ENCODE results near the gene MYO5B. TPM values are rescaled to one million over a fixed set of nuclear protein-coding genes. Genes with fewer than 3 reads are reported as not detected.

The MYO5B gene
- total RNA-seq, 1 experiment from 2014 or later, result 6.3 TPM

- no peak for DNase-seq (ENCODE audit: low read depth)
Measured at GRCh38 chr18:50014606-50015005, 180.3 kb downstream of the MYO5B start.

GRCh38 chr18:50013363-50014138, 181.4 kb downstream of the MYO5B start:
- peak; percentile 3 for DNase-seq (ENCODE audit: low read depth)

- peak; percentile 34 for DNase-seq (ENCODE audit: low read depth)
Measured at GRCh38 chr18:50011813-50012435, 183.0 kb downstream of the MYO5B start.

GRCh38 chr18:50009773-50010335, 185.1 kb downstream of the MYO5B start:
- DNase-seq (ENCODE audit: low read depth), result peak; percentile 22

- DNase-seq (ENCODE audit: low read depth), result no peak
Measured at GRCh38 chr18:50008306-50008705, 186.6 kb downstream of the MYO5B start.

- no peak for DNase-seq (ENCODE audit: low read depth)
Measured at GRCh38 chr18:50006470-50007046, 188.4 kb downstream of the MYO5B start.

- DNase-seq (ENCODE audit: low read depth), result no peak
Measured at GRCh38 chr18:50004013-50004412, 190.9 kb downstream of the MYO5B start.

GRCh38 chr18:50002781-50003180, 192.2 kb downstream of the MYO5B start:
- DNase-seq (ENCODE audit: low read depth), result no peak

GRCh38 chr18:50000227-50000626, 194.7 kb downstream of the MYO5B start:
- DNase-seq (ENCODE audit: low read depth), result no peak

GRCh38 chr18:49999128-49999527, 195.8 kb downstream of the MYO5B start:
- DNase-seq (ENCODE audit: low read depth), result no peak

GRCh38 chr18:49997558-49997957, 197.4 kb downstream of the MYO5B start:
- no peak for DNase-seq (ENCODE audit: low read depth)

- no peak for DNase-seq (ENCODE audit: low read depth)
Measured at GRCh38 chr18:49994410-49994809, 200.5 kb downstream of the MYO5B start.

- no peak for DNase-seq (ENCODE audit: low read depth)
Measured at GRCh38 chr18:49993299-49993698, 201.6 kb downstream of the MYO5B start.

- DNase-seq (ENCODE audit: low read depth), result no peak
Measured at GRCh38 chr18:49988733-49989132, 206.2 kb downstream of the MYO5B start.

GRCh38 chr18:49988101-49988500, 206.8 kb downstream of the MYO5B start:
- no peak for DNase-seq (ENCODE audit: low read depth)

GRCh38 chr18:49985236-49985635, 209.7 kb downstream of the MYO5B start:
- DNase-seq (ENCODE audit: low read depth), result no peak

- DNase-seq (ENCODE audit: low read depth), result no peak
Measured at GRCh38 chr18:49980896-49981295, 214.1 kb downstream of the MYO5B start.

GRCh38 chr18:49976795-49977560, 218.0 kb downstream of the MYO5B start:
- DNase-seq (ENCODE audit: low read depth), result no peak

GRCh38 chr18:49976001-49976400, 218.9 kb downstream of the MYO5B start:
- no peak for DNase-seq (ENCODE audit: low read depth)

GRCh38 chr18:49974079-49974478, 220.9 kb downstream of the MYO5B start:
- no peak for DNase-seq (ENCODE audit: low read depth)

- DNase-seq (ENCODE audit: low read depth), result no peak
Measured at GRCh38 chr18:49973592-49973991, 221.4 kb downstream of the MYO5B start.

GRCh38 chr18:49972535-49972934, 222.4 kb downstream of the MYO5B start:
- no peak for DNase-seq (ENCODE audit: low read depth)

Measured in LHCN-M2 (cell line).